ENCODE results near the gene RELCH.

DNA sequence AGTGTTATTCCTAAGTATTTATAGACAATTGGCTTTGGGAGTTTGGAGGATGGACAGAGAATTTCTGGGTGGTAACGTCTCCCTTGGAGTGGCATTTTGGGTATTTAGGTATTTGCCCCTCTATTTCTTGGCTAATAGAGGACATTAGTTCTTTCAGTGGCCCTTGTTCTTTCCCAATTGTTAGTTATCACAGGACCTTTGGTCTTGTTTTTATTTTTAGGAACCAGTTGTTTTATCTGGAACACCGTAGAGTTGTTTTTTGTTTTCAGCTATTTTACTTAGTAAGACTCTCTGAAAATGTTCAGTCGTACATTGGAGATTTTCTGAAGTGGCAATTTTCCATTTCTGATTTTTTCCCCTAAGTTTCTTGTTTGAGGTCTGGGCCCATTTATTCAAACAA is 97.6 kb downstream of the RELCH start:
- TF ChIP-seq, protein P1, sequence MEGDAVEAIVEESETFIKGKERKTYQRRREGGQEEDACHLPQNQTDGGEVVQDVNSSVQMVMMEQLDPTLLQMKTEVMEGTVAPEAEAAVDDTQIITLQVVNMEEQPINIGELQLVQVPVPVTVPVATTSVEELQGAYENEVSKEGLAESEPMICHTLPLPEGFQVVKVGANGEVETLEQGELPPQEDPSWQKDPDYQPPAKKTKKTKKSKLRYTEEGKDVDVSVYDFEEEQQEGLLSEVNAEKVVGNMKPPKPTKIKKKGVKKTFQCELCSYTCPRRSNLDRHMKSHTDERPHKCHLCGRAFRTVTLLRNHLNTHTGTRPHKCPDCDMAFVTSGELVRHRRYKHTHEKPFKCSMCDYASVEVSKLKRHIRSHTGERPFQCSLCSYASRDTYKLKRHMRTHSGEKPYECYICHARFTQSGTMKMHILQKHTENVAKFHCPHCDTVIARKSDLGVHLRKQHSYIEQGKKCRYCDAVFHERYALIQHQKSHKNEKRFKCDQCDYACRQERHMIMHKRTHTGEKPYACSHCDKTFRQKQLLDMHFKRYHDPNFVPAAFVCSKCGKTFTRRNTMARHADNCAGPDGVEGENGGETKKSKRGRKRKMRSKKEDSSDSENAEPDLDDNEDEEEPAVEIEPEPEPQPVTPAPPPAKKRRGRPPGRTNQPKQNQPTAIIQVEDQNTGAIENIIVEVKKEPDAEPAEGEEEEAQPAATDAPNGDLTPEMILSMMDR (conservative IDR thresholded peaks at IDR 0.05; ENCODE audit: low read depth, low read length) = no peak
- no peak for TF ChIP-seq EZH2 (IDR thresholded peaks at IDR 0.05; ENCODE audit: low read length, unreplicated experiment)
- no peak for TF ChIP-seq EZH2phosphoT487 (IDR thresholded peaks at IDR 0.05; ENCODE audit: borderline replicate concordance, low read length)

Data from PC-3 (cell line).